PFSK-1 (cell line): ENCODE results near the gene AP3D1.

Experiments
- FOXP2 ChIP-seq: optimal IDR thresholded peaks from 2 replicates; pipeline ENCODE3; 2011; ENCODE audit warnings: borderline replicate concordance, control low read depth, inconsistent platforms; ENCODE audit not compliant: insufficient read depth; ENCODE audit errors: extremely low read length, extremely low read depth
- POLR2AphosphoS5 ChIP-seq: IDR thresholded peaks from 2 replicates; pipeline ENCODE4 v1.6.1; 2012; ENCODE audit warnings: low read depth, mild to moderate bottlenecking, control low read depth, low read length, moderate library complexity
- REST ChIP-seq, 2 experiments: IDR thresholded peaks; 2 replicates each; pipeline versions ENCODE4 v1.6.1 to v1.8.0; 2011 to 2012; ENCODE audit warnings: low read depth in 2 of 2, low read length in 2 of 2, control low read depth in 1 of 2, inconsistent platforms in 1 of 2, mild to moderate bottlenecking in 1 of 2, moderate library complexity in 1 of 2; ENCODE audit not compliant: insufficient read depth in 1 of 2
- SIN3A ChIP-seq: IDR thresholded peaks from 2 replicates; pipeline ENCODE4 v1.6.1; 2012; ENCODE audit warnings: mild to moderate bottlenecking, low read length, moderate library complexity, borderline replicate concordance; ENCODE audit not compliant: insufficient read depth
- TAF1 ChIP-seq: IDR thresholded peaks from 2 replicates; pipeline ENCODE4 v1.6.1; 2012; ENCODE audit warnings: low read length, control low read depth, borderline replicate concordance; ENCODE audit not compliant: insufficient read depth

The AP3D1 gene

DNA sequence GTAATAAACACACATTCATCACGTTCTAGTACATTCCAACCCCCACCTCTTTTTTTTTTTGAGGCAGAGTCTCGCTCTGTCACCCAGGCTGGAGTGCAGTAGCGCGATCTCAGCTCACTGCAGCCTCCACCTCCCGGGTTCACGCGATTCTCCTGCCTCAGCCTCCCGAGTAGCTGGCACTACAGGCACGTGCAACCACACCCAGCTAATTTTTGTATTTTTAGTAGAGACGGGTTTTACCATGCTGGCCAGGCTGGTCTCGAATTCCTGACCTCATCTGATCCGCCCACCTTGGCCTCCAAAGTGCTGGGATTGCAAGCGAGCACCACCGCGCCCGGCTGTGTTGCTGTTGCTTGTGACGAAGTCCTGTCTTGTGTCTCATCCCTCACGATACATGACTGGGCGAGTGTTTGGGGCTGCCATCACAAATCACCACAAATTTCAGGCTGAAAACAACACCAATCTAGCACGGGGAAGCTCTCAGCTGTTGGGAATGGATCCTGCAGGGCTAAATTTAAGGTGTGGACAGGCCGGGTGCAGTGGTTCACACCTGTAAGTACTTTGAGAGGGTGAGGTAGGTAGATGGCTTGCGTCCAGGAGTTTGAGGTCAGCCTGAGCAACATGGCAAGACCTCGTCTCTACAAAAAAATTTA is 70.9 kb downstream of the AP3D1 start:
- no peak for TF ChIP-seq TAF1
- TF ChIP-seq SIN3A, result no peak
- no peak for TF ChIP-seq REST (IDR thresholded peaks at IDR 0.05; ENCODE audit: insufficient read depth in 1 of 2, low read depth in 2 of 2, low read length in 2 of 2)
- TF ChIP-seq POLR2AphosphoS5, result no peak
- TF ChIP-seq FOXP2, result no peak

GRCh38 chr19:2079865-2080301 is 71.5 kb downstream of the AP3D1 start:
- TF ChIP-seq REST (IDR thresholded peaks at IDR 0.05; ENCODE audit: insufficient read depth in 1 of 2, low read depth in 2 of 2, low read length in 2 of 2) (no peak), POLR2AphosphoS5 (no peak), TAF1 (no peak), FOXP2 (no peak), SIN3A (no peak)

DNA sequence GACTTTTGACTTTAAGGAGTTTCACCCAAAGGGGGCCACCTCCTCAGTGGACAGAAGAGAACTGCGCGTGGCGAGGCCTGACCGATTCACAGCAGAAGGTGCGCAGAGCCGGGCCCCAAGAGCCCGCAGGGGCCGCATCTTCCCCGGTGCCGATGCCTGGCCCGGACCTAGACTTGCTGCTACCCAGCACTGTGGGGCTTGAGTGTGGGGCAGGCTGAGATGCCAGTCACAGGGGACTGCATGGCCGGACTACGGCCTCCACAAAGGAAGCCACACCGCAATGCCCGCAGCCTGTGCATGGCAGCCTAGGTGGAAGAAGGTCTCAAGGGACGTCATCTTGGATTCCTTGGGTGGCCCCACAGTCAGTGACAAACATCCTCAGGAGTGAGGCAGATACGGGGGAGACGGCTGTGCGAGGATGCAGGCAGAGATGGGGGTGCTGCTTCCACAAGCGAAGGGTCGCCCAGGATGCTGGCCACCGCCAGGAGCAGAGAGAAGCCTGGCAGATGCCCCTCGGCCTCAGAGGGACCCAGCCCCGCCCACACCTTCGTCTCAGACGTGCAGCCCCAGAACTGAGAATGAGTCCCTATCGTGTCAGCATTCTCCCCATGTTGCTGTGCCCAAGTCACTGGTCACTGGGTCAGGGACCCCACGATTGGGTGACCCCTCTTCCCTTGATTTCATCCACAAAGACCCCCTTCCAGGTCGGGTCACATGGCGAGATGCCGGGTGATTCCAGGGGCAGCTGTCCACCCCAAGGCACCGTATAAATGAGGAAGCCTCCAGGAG is 72.1 kb downstream of the AP3D1 start:
- TF ChIP-seq TAF1, result no peak

GRCh38 chr19:2077833-2078619 is 73.3 kb downstream of the AP3D1 start:
- TF ChIP-seq REST (IDR thresholded peaks at IDR 0.05; ENCODE audit: insufficient read depth in 1 of 2, low read depth in 2 of 2, low read length in 2 of 2) (no peak), SIN3A (no peak), POLR2AphosphoS5 (no peak)

DNA sequence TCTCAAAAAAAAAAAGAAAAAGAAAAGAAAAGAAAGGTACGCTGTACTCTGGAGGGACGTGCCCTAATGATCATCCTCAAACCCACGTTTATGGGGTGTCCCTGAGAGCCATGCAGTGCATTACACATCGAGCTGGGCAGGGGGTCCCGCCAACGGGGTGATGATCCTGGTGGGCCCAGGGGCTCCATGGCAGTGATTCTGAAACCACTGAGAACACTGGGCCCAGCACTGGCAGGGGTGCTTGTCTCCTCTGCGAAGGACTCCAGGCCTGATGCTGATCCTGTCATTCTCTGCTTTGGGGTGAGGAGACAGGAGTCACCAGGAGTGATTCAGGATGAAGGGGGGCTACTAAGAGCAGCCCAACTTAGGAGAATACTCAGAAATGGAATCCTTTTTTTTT is 74.0 kb downstream of the AP3D1 start:
- TF ChIP-seq FOXP2, result no peak
- TF ChIP-seq REST (IDR thresholded peaks at IDR 0.05; ENCODE audit: insufficient read depth in 1 of 2, low read depth in 2 of 2, low read length in 2 of 2), result no peak
- TF ChIP-seq POLR2AphosphoS5, result no peak
